GM10266 (cell line): Measurements from ENCODE around the gene ASTN2.

Experiments used
- DNase-seq: peaks from one replicate; pipeline ENCODE4 v3.0.0; 2012; ENCODE audit errors: extremely low spot score
- CTCF ChIP-seq: IDR thresholded peaks from 2 replicates; pipeline ENCODE4 v1.5.1; 2012; ENCODE audit warnings: mild to moderate bottlenecking, low read depth; ENCODE audit not compliant: control insufficient read depth, insufficient read depth; ENCODE audit errors: missing control alignments

Gene ASTN2

GRCh38 chr9:117014061-117014460 lies 400.8 kb downstream of the ASTN2 start:
- no peak for TF ChIP-seq CTCF
- DNase-seq = no peak

GRCh38 chr9:117013440-117013995 lies 401.3 kb downstream of the ASTN2 start:
- no peak for DNase-seq
- no peak for TF ChIP-seq CTCF

- no peak for TF ChIP-seq CTCF
- DNase-seq = no peak
Observed at GRCh38 chr9:117010061-117010460, 404.8 kb downstream of the ASTN2 start.

GRCh38 chr9:117008876-117009275 lies 406.0 kb downstream of the ASTN2 start:
- TF ChIP-seq CTCF = no peak

GRCh38 chr9:117008461-117008860 lies 406.4 kb downstream of the ASTN2 start:
- no peak for TF ChIP-seq CTCF
- no peak for DNase-seq

More at GRCh38 chr9:117008876-117009275, 406.0 kb downstream of the ASTN2 start:
- no peak for DNase-seq

GRCh38 chr9:117002686-117003085 lies 412.2 kb downstream of the ASTN2 start:
- no peak for TF ChIP-seq CTCF
- no peak for DNase-seq

- no peak for DNase-seq
- TF ChIP-seq CTCF = no peak
Observed at GRCh38 chr9:117000834-117001233, 414.0 kb downstream of the ASTN2 start.
